Mesothelial cell of epicardium (in vitro differentiated cells): ENCODE results near the gene PIGR. TPM values are rescaled to one million over a fixed set of nuclear protein-coding genes. Genes with fewer than 3 reads are reported as not detected.

Experiments
- DNase-seq, 2 experiments: peaks; one replicate each; pipeline ENCODE4 v3.0.0; 2021; ENCODE audit warnings: low spot score in 2 of 2; ENCODE audit not compliant: unreplicated experiment in 2 of 2
- H3K27ac Mint-ChIP-seq: 2 replicates; pipeline ENCODE4 v1.8.0; 2021; ENCODE audit warnings: mixed read lengths
- H3K27me3 Mint-ChIP-seq: 2 replicates; pipeline ENCODE4 v1.8.0; 2021; ENCODE audit warnings: low read depth, mixed read lengths
- H3K36me3 Mint-ChIP-seq: 2 replicates; pipeline ENCODE4 v1.8.0; 2021; ENCODE audit warnings: mixed read lengths
- H3K4me1 Mint-ChIP-seq: 2 replicates; pipeline ENCODE4 v1.8.0; 2021; ENCODE audit warnings: mixed read lengths
- H3K4me3 Mint-ChIP-seq: 2 replicates; pipeline ENCODE4 v1.8.0; 2021; ENCODE audit warnings: mild to moderate bottlenecking, moderate library complexity, mixed read lengths
- H3K9me3 Mint-ChIP-seq: 2 replicates; pipeline ENCODE4 v1.8.0; 2021; ENCODE audit warnings: mixed read lengths
- CTCF ChIP-seq: fragments of 200-600 bp; sonication (generic); IDR thresholded peaks from one replicate; pipeline ENCODE4 v1.5.0; 2021; ENCODE audit warnings: antibody characterized with exemption; ENCODE audit not compliant: unreplicated experiment
- total RNA-seq: library from RNA; stranded (reverse); gene quantifications from 3 replicates; pipeline ENCODE4 v1.2.1, GENCODE V29; 2021

PIGR gene
- total RNA-seq, 1 donor from 2014 or later: not detected

GRCh38 chr1:206885341-206886060 lies 60.8 kb downstream of the PIGR start:
- TF ChIP-seq CTCF: no peak
- H3K4me1 Mint-ChIP-seq: peaks cover 4% of the 10 kb centered on the region
- no peaks in the 10 kb centered on the region for H3K36me3 Mint-ChIP-seq
- peaks cover 11% of the 10 kb centered on the region for H3K9me3 Mint-ChIP-seq
- no peak overlapping the region for H3K27ac Mint-ChIP-seq
- H3K27me3 Mint-ChIP-seq: peaks cover 9% of the 10 kb centered on the region
- no peak overlapping the region for H3K4me3 Mint-ChIP-seq
- DNase-seq: no peak

- Mint-ChIP-seq H3K4me3 (no peak overlapping the region), H3K9me3 (peaks cover 23% of the 10 kb centered on the region), H3K27ac (no peak overlapping the region), H3K36me3 (no peaks in the 10 kb centered on the region), H3K4me1 (peaks cover 4% of the 10 kb centered on the region), H3K27me3 (peaks cover 9% of the 10 kb centered on the region)
- no peak for TF ChIP-seq CTCF
- DNase-seq: no peak
Measured at GRCh38 chr1:206883876-206884275, 62.4 kb downstream of the PIGR start.

GRCh38 chr1:206883160-206883559 lies 63.1 kb downstream of the PIGR start:
- H3K27ac Mint-ChIP-seq: no peak overlapping the region
- H3K4me3 Mint-ChIP-seq: no peak overlapping the region
- DNase-seq: no peak
- H3K9me3 Mint-ChIP-seq: peaks cover 29% of the 10 kb centered on the region
- no peak for TF ChIP-seq CTCF
- H3K27me3 Mint-ChIP-seq: peaks cover 5% of the 10 kb centered on the region
- no peaks in the 10 kb centered on the region for H3K36me3 Mint-ChIP-seq
- peaks cover 4% of the 10 kb centered on the region for H3K4me1 Mint-ChIP-seq

- Mint-ChIP-seq H3K9me3 (peaks cover 33% of the 10 kb centered on the region), H3K27me3 (peaks cover 5% of the 10 kb centered on the region), H3K4me3 (no peak overlapping the region), H3K4me1 (peaks cover 4% of the 10 kb centered on the region), H3K36me3 (no peaks in the 10 kb centered on the region), H3K27ac (no peak overlapping the region)
- TF ChIP-seq CTCF: peak; percentile 58
- no peak for DNase-seq
Measured at GRCh38 chr1:206882555-206882954, 63.7 kb downstream of the PIGR start.

- H3K27me3 Mint-ChIP-seq: peaks cover 3% of the 10 kb centered on the region
- no peak overlapping the region for H3K4me3 Mint-ChIP-seq
- H3K36me3 Mint-ChIP-seq: no peaks in the 10 kb centered on the region
- no peak for TF ChIP-seq CTCF
- H3K9me3 Mint-ChIP-seq: peaks cover 50% of the 10 kb centered on the region
- H3K27ac Mint-ChIP-seq: no peak overlapping the region
- no peak for DNase-seq
- H3K4me1 Mint-ChIP-seq: no peaks in the 10 kb centered on the region
Measured at GRCh38 chr1:206880314-206880713, 66.0 kb downstream of the PIGR start.

Other genes with a start within 250 kb of the PIGR start
- gene IL19, start 175.7 kb downstream of the PIGR start, total RNA-seq: not detected in 3 replicates
- gene IL10, start 174.0 kb downstream of the PIGR start, total RNA-seq: not detected in 3 replicates
- not detected in 3 replicates for gene IL20, start 80.8 kb downstream of the PIGR start, total RNA-seq
- not detected in 3 replicates for gene IL24, start 49.0 kb downstream of the PIGR start, total RNA-seq
- gene FCMR, start 24.5 kb downstream of the PIGR start, total RNA-seq: not detected in 3 replicates
- gene FCAMR, start 24.0 kb upstream of the PIGR start, total RNA-seq: not detected in 3 replicates
- 0.44 to 0.67 TPM (median 0.57 TPM) in 3 replicates for gene C1orf116, start 86.3 kb upstream of the PIGR start, total RNA-seq
- 9.6 to 10.3 TPM (median 10.1 TPM) in 3 replicates for gene YOD1, start 104.7 kb upstream of the PIGR start, total RNA-seq
- 12.5 to 13.6 TPM (median 12.7 TPM) in 3 replicates for gene PFKFB2, start 106.8 kb upstream of the PIGR start, total RNA-seq
- 0.47 to 0.78 TPM in 2 of 3 replicates, not detected in the other for gene C4BPB, start 142.4 kb upstream of the PIGR start, total RNA-seq
- gene C4BPA, start 157.8 kb upstream of the PIGR start, total RNA-seq: 0.09 to 0.20 TPM (median 0.16 TPM) in 3 replicates